Hematopoietic multipotent progenitor cell treated with erythropoietin and hydrocortisone succinate and interleukin-3 and kit ligand, for 8 days (in vitro differentiated cells): ENCODE data around the gene CDK3.
"Not testable (repeated sequence)": the region's sequence is repeated elsewhere in the genome, so short reads cannot be mapped to it uniquely, and the experiment has no call there.

Source experiments
- DNase-seq: peaks from one replicate; pipeline ENCODE4 v3.0.0-alpha.2; 2015

The CDK3 gene

DNA sequence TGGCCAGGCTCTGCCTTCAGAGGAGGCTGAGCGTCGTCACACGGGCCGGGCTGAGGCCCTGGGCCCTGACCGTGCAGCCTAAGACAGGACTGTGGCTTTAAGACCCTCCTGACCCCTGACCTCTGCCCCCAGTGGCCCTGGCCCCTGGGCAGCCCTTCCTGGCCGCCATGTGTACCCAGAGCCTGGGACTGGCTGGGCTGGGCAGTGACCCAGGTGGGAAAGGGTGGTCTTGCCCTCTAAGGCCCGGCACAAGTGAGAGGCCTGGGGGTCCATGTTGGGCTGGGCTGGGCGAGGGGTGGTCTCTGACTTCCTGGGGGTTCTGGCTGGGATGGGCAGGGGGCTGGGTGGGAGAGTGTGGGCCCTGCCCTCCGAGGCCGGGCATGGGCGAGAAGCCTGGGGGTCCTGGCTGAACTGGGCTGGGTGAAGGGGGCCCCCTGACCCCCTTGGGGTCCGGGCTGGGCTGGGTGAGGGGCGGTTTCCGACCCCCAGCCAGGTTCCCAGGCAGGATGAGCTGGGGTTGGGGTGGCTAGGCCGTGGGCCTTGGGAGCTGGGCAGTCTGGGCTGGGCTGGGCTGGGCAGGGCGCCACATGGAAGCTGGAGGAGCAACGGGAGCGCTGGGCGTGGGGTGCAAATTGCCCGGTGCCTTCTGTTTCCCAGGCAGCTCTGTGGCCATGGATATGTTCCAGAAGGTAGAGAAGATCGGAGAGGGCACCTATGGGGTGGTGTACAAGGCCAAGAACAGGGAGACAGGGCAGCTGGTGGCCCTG, at the start of gene CDK3:
CDK3 (plus strand) TSS at position 101 of the 767 bp plus-strand sequence; CDS start at position 672, 571 bp downstream.
- no peak for DNase-seq

DNA sequence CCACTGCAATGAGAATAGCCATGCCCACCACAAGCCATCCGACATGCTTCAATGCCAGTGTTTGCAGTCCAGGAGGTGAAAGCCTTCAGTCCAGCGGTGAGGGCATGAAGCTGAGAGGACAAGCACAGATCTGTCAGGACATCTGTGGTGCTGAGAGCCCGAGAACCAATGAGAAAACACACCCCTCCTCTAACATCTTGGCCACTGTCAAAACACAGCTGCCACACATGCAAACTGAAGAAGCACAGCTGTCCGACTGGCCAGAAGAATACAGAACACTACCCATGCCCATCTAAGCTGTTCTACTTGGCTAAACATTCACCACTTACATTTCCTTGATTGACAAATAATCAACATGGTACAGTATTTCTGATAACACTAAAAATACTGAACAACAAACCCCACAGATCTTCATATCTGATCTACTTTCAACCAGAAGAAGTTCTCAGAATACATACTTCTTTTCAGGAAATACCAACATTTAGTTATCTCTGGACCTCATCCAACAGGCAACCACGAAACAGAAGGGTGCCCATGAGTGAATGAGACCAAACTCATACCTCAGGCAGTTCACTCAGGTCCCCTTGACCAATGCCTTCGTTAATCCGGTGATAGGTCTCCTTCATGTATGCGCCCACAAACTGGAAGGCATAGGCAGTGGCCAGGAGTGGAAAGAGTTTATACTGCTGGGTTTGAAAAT, 49.6 kb upstream of the CDK3 start:
- DNase-seq: peak; percentile 97

DNA sequence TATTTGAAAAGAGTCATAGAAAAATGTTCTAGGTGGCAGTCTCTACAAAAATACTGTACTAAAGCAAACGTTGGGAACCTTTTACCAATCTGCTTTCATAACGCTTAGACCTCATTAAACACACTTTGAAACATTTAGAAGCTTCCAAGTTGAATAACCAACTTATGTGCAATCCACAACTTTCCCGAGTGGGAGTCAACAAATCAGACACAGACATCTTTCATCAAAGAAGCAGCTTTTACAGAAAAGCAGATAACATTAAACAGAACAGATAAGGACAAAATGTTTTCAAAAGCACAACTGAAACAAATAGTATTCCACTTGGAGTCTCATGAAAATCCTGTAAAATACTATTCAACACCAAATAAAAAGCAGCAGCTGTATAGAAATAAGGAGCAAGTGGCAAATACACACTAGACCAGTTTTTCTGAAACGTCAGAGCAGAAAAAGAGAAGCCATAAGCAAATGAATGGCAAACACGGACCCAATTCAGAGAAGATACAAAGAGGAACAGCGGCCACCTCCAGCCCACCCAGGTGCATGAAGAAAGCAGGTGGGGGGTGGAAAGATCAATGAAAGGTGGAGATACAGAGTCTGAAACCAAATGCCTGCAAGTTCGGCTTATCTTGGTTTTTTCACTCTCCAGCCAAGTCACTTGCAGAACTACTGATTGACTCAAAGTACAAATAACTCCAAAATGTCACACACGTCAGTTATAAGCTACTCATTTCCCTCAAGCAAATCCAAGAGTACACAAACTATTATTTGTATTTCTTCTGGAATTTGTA, 41.4 kb upstream of the CDK3 start:
- peak; percentile 35 for DNase-seq

DNA sequence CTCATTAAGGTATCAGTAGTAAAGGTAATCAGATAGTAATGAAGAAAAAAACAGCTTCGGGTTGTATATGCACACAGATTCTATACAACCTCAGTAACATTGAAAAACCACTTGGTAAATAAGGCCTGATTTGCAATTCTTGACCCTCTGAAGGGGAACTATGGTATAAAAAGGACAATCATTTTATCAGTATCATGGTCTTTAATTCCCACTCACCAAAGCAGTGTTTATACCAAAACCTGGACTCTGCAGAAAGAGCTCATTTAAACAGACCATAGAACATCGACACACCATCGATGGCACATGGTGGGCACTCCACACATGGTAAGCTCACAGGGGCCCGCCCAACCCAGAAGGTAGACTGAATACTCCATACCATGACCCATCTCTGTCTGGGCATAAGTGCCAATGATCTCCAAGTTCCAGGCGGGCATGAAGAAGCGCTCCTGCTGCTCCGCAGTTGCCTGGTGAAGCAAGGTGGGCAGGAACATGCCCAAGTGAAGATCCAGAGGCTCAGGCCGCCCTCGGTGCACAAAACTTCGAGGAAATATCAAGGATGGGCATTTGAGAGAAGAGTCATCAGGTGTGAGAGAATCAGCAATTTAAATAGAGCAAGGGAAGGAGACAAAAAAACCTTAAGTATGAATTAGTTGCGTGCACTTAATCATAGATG, 40.7 kb upstream of the CDK3 start:
- DNase-seq: no peak

DNA sequence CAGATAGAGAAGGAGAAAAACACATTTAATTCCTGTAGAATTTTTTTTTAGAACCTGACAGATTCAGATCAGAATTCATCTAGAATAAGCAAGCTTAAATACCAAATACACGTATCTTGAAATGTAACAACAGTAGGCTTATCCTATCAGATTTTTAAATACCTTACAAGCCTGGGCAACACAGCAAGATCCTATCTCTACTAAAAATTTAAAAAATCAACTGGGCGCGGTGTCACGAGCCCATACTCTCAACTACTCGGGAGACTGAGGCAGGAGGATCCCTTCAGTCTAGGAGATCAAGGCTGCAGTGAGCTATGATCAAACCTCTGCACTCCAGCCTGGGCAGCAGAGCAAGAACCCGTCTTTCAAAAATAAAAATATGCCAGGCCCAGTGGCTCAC, 35.2 kb upstream of the CDK3 start:
- no peak for DNase-seq

DNA sequence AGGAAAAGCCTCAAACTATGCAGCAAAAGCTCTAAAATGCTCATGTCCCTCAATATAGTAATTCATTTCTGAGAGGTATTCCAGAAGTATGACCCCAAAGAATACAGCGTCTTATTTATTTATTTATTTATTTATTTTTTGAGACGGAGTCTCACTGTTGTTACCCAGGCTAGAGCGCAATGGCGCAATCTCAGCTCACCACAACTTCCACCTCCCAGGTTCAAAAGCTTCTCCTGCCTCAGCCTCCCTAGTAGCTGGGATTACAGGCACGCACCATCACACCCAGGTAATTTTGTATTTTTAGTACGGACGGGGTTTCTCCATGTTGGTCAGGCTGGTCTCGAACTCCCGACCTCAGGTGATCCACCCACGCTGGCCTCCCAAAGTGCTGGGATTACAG, 31.6 kb upstream of the CDK3 start:
- not testable (repeated sequence) for DNase-seq

DNA sequence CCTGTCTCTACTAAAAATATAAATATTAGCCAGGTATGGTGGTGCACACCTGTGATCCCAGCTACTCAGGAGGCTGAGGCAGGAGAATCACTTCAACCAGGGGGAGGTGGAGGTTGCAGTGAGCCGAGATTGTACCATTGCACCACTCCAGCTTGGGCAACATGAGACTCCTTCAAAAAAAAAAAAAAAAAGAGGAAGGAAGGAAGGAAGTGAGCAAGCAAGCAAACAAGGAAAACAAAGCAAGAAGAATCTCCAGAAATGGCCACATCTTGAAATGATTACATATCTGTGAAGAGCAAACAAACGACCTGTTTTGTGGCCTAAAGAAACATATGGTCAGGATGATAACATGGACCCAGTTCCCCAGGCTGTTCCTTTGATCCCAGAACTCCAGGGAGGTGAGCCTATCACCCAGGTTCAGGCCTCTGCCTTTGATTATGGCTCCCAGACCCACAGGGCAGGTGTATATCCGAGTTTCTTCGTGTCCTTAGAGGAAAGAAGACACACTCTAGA, 30.6 kb upstream of the CDK3 start:
- DNase-seq: peak; percentile 66

DNA sequence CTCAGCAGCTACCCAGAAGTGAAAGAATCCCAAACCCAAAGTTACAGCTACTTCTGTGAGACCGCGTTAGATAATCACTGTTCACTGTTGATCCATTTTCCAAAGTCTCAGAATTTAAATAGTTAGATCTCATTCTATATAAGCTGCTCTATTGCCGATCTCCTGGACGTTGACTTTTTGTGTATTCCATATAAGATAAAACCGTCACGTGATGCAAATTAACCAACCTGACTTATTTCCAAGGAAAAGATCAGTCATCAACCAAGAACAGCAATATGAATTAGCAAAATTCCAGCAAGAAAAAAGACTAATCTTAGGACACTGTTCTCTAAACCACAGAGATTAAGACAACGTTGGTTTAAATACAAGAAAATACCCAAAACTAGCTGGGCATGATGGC, 30.0 kb upstream of the CDK3 start:
- no peak for DNase-seq

DNA sequence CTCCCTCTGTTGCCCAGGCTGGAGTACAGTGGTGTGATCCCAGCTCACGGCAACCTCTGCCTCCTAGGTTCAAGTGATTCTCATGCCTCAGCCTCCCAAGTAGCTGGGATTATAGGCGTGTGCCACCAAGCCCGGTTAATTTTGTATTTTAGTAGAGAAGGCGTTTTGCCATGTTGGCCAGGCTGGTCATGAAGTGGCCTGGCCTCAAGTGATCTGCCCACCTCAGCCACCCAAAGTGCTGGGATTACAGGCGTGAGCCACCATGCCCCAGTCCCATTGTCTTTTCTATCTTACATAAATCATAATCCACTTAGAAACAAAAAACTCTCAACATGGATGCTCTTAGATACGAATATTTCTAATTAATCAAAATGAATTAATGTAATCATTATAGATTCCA, 25.5 kb upstream of the CDK3 start:
- DNase-seq: not testable (repeated sequence)

DNA sequence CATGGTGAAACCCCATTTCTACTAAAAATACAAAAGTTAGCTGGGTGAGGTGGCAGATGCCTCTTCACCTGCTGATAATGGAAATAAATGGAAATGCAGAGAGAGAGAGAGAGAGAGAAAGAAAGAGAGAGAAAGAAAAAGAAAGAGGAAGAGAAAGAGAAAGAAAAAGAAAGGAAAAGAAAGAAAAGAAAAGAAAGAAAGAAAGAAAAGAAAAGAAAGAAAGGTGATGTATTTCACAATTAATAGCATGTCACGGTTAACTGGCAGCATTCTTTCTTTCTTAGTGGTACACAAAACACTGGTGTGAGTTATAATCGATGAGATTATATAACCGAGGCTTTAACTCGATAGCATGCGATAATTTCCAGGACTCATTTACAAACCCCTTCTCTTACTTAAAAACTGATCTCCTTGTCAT, 24.9 kb upstream of the CDK3 start:
- no peak for DNase-seq

DNA sequence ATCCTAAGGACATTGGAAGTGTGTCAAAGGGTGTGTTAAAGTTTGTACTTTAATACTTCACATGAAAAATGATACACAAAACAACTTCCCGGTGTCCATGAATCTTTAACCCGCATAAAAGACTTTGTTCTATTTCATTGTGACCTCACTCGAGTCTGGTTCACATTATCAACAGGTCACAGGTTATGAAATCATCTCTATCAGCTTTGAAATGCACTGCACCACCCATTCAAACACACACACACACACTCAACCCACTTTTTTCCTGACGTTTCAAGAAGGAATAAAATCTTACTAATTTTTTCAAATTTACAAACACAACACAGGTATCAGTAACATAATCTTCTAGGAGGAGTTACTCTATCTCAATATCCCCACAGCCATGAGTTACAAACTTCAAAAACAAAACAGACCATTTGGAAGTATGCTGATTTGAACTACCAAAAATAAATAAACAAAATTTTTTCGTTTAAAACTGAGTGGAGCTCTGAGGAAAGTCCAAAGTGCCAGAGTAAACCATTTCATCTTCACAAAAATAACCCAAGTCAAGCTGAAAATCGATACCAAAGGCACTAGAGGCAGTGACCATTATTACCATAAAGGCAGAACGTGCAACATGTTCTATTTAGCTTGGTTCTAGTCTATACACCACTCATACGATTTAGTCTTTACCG, 24.3 kb upstream of the CDK3 start:
- DNase-seq: peak; percentile 84

DNA sequence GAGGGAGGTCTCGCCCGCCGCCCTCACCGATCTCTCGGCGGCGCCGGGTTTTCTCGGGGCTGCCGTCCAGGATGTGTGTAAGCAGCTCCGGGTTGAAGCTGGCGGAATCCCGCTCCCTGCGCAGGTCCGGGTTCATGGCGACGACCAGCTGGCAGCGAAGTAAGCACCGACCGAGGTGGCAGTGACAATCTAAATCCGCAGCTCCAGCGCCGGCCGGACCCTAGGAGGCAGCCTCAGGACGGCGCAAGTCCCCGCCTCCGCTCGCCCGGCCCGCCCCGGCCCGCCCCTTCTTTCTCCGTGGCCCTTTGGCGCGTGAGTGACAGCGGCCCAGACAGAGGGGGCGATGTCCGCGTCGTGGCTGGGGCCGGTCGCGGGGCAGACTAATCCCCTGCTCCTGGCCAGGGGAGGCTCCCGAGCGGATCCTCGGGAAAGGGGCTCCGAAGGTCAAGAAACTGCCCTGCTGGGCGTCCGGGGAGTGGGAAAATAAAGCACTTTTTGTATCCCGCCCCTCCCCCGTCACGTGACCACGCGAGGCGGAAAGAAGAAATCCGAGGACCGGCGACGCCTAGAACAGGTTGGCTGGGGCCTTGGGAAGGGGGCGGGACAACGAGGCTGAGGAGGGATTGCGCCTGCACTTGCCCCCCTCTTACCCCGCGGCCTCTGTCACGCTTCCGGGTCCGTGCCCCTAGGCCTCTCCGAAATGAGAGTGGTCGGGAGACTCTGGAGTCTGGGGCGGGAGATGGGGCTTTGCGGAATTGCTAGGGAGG, 21.5 kb upstream of the CDK3 start, which contains the start of the genes ACOX1 and TEN1:
ACOX1 (minus strand) TSS at position 229 of the 767 bp plus-strand sequence; CDS start at position 136, 93 bp downstream.
TEN1 (plus strand) TSS at position 303 of the 767 bp plus-strand sequence. CDS start 6,953 bp downstream, outside the sequence.
- peak; percentile 96 for DNase-seq

DNA sequence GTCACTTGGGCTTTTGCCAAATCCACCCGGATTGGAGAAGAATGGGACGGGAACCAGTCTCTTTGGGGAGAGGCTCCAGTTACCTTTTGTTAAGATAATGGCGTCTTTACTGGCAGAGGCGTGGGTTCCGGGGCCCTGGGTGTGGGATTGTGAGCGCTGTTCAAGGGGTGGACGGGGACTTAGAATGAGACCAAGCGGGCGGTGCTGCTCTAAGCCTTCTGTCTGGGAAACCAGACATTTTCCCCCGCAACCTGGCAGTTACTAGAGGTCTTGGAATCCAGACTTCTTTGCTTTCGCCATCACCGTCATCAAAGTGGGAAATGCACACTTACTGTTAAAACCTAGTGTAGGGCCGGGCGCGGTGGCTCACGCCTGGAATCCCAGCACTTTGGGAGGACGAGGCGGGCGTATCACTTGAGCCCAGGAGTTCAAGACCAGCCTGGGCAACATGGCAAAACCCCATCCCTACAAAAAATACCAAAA, 20.9 kb upstream of the CDK3 start:
- no peak for DNase-seq

DNA sequence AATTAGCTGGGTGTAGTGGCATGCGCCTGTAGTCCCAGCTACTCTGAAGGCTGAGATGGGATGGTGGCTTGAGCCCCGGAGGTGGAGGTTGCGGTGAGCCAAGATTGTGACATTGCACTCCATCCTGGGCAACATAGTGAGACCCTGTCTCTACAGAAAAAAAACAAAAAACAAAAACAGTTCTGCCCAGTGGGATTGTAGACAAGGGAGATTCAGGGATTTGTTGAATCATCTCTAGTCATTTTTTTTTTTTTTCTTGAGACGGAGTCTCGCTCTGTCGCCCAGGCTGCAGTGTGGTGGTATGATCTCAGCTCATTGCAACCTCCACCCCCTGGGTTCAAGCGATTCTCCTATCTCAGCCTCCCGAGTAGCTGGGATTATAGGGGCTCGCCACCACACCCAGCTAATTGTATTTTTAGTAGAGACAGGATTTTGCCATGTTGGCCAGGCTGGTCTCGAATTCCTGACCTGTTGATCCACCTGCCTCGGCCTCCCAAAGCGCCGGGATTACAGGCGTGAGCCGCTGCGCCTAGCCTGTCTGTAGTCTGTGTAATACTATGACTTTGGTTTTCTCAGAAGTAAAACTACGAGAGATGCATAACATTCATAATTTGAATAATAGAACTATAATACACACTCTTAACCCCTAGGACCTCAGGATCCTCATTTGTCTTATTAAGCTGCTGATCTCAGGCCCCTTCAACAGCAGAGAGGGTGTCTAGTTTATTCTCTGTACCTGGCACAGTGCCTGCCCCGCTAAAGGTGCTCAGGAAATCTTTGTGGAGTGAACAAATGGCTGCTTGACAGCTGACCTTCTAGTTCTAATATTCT, 20.3 kb upstream of the CDK3 start:
- DNase-seq: no peak

DNA sequence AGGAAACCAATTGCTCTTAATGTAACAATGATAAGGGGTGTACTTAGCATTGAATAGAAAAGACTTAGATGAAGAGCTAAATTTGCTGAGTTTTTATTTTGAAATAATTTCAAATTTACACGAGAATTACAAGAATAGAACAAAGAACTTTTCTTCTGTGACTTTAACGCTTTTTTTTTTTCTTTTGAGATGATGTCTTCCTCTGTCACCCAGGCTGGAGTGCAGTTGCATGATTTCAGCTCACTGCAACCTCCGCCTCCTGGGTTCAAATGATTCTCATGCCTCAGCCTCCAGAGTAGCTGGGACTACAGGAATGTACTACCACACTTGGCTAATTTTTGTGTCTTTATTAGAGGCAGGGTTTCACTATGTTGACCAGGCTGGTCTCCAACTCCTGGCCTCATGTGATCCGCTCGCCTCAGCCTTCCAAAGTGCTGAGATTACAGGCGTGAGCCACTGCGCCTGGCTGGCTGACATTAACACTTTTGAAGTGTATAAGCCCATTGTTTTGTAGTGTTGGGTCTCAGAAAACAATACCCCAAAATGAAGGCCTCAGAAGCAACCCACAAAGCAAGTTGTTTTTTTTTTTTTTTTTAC, 19.5 kb upstream of the CDK3 start:
- no peak for DNase-seq

DNA sequence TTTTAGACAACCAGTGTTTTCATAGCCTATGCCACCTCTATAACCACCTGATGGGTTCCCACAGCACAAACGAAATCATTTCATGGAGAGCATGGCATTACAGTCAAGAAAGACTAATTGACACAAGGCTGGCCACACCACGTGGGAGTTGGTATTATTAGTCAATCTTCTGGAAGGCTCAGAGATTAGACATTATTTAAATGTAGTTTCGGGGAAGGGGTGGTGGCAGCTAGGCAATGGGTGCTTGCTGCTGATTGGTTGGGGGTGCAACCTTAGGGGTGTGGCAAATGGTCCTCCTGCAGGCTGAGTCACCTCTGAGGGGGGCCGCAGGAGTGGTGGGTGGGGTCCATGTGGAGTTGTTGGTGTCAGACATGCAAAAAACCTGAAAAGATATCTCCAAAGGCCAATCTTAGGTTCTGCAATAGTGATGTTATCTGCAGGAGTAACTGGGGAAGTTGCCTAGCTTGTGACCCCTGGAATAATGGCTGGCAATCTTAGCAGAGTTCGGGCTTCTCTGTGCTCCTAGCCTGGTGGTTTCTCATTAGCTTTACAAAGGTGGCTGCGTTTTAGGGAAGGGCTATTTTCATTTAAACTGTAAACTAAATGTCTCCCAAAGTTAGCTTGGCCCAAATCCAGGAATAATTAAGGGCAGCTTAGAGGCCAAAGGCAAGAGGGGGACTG, 17.0 kb upstream of the CDK3 start:
- peak; percentile 83 for DNase-seq

DNA sequence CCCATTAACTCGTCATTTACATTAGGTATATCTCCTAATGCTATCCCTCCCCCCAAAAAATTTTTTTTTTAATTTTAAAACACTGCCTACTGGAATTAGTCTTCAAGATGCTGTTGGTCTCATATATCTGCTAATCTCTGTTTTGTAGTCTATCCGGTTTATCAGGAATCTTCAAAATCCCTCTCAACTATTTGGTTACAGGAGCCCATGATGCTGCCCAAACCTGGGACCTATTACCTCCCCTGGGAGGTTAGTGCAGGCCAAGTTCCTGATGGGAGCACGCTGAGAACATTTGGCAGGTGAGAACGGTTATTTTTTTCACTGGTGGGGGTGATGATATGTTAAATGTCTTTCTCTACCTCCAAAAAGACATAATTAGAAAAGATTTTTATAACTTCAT, 14.7 kb upstream of the CDK3 start:
- no peak for DNase-seq

DNA sequence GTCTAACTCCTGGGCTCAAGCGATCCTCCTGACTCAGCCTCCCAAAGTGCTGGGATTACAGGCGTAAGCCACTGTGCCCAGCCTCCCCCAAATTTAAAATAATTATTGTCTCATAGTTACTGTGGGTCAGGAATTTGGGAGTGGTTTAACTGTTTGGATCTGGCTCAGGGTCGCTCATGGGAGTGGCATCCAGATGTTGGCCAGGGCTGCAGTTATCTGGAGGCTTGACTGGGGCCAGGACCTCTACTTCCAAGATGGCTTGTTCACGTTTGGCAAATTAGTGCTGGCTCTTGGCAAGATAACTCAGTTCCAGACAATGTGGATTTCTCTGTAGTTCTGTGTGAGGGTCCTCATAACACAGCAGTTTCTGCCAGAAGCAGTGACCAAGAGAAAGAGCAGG, 13.6 kb upstream of the CDK3 start:
- DNase-seq: peak; percentile 66

DNA sequence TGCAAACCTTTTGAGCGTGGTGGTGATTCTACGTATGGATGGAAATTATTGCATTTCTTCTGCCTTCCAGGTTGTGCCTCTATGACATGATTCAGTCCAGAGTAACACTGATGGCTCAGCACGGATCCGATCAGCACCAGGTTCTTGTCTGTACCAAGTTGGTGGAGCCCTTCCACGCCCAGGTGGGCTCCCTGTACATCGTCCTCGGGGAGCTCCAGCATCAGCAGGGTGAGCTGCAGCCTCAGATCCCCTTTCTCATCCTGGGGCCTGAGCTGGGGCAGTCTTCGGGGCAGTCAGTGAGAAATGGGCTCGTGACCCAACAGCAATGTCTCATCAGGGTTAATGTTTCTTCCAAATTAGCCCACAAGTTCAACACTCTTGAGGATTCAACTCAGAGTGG, 9.3 kb upstream of the CDK3 start:
- DNase-seq: no peak
